Panc1 (cell line): ENCODE data around the gene SPIN4.

ENCODE experiments used
- POLR2AphosphoS5 ChIP-seq: IDR thresholded peaks from 2 replicates; pipeline ENCODE4 v1.6.1; 2012; ENCODE audit warnings: mild to moderate bottlenecking, low read depth, low read length, moderate library complexity
- REST ChIP-seq, 2 experiments: IDR thresholded peaks; 2 replicates each; pipeline ENCODE4 v1.6.1; 2011 to 2012; ENCODE audit warnings: low read depth in 2 of 2, control low read depth in 1 of 2, low read length in 1 of 2, mild to moderate bottlenecking in 1 of 2, moderate library complexity in 1 of 2; ENCODE audit not compliant: insufficient read depth in 1 of 2
- TF ChIP-seq, protein P1 (sequence below): fragments of 450-650 bp; IDR thresholded peaks from 2 replicates; pipeline ENCODE4 v1.5.1; 2017; ENCODE audit warnings: mild to moderate bottlenecking

DNA sequence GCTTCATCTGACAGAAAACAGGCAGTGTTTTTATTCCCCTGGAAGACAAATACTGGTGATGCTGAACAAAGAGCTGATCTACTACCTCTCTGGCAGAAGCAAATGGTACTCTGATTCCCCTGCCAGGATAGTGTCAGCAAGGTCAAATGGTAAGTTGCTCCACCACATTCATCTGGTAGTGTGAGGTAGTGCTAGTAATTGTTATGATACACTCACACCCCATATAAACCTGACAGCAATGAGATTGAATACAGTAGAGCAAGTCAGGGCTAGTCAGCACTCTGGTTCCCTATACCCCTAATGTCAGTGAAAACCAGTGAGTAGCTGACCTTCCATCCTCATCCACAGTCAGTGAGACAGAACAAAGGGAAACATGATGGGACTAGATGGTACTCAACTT lies 3.4 kb upstream of the SPIN4 start:
- TF ChIP-seq, protein P1, sequence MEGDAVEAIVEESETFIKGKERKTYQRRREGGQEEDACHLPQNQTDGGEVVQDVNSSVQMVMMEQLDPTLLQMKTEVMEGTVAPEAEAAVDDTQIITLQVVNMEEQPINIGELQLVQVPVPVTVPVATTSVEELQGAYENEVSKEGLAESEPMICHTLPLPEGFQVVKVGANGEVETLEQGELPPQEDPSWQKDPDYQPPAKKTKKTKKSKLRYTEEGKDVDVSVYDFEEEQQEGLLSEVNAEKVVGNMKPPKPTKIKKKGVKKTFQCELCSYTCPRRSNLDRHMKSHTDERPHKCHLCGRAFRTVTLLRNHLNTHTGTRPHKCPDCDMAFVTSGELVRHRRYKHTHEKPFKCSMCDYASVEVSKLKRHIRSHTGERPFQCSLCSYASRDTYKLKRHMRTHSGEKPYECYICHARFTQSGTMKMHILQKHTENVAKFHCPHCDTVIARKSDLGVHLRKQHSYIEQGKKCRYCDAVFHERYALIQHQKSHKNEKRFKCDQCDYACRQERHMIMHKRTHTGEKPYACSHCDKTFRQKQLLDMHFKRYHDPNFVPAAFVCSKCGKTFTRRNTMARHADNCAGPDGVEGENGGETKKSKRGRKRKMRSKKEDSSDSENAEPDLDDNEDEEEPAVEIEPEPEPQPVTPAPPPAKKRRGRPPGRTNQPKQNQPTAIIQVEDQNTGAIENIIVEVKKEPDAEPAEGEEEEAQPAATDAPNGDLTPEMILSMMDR = no peak
- TF ChIP-seq POLR2AphosphoS5 (no peak), REST (IDR thresholded peaks at IDR 0.05; ENCODE audit: insufficient read depth in 1 of 2, low read depth in 2 of 2, low read length in 1 of 2) (no peak)
